Calu3 (cell line): Measurements from ENCODE around the gene SYNE3. TPM values are rescaled to one million over a fixed set of nuclear protein-coding genes. Genes with fewer than 3 reads are reported as not detected.
A peak's percentile ranks its signal among the peaks of the same experiment; 100 is the strongest.

Experiments used
- BruUV-seq: library from RNA; stranded (reverse); fragments of 400-500 nt; replicated peaks from 2 replicates; lab custom pipeline; 2021; lab: Mats Ljungman, UMichigan
- CTCF ChIA-PET: fragments of 300-600 bp; sonication (Branson Sonifier 250); formaldehyde crosslinking; loops from one replicate; lab custom pipeline; 2022; ENCODE audit warnings: antibody characterized with exemption; lab: Charles Lee
- DNase-seq: peaks from one replicate; pipeline ENCODE4 v3.0.0; 2022
- H3K27ac Mint-ChIP-seq: one replicate; pipeline ENCODE4 v1.8.0; 2022; ENCODE audit warnings: mixed read lengths; ENCODE audit not compliant: unreplicated experiment
- H3K27me3 Mint-ChIP-seq: one replicate; pipeline ENCODE4 v1.8.0; 2022; ENCODE audit warnings: mixed read lengths; ENCODE audit not compliant: unreplicated experiment
- H3K36me3 Mint-ChIP-seq: one replicate; pipeline ENCODE4 v1.8.0; 2022; ENCODE audit warnings: mild to moderate bottlenecking, moderate library complexity, mixed read lengths; ENCODE audit not compliant: insufficient read depth, unreplicated experiment
- H3K4me1 Mint-ChIP-seq: one replicate; pipeline ENCODE4 v1.8.0; 2022; ENCODE audit warnings: mild to moderate bottlenecking, low read depth, mixed read lengths; ENCODE audit not compliant: unreplicated experiment
- H3K4me3 Mint-ChIP-seq: one replicate; pipeline ENCODE4 v1.8.0; 2022; ENCODE audit warnings: mild to moderate bottlenecking, low read depth, moderate library complexity, mixed read lengths; ENCODE audit not compliant: unreplicated experiment
- H3K9me3 Mint-ChIP-seq: one replicate; pipeline ENCODE4 v1.8.0; 2022; ENCODE audit warnings: low read depth, mixed read lengths; ENCODE audit not compliant: unreplicated experiment
- CTCF ChIP-seq: fragments of 200-600 bp; IDR thresholded peaks from one replicate; pipeline ENCODE4 v1.8.0; 2022; ENCODE audit warnings: antibody characterized with exemption; ENCODE audit not compliant: unreplicated experiment
- intact Hi-C: fragments of 100-400 bp; cut with micrococcal nuclease; formaldehyde crosslinking; loops from one replicate; pipeline ENCODE4 v1.10.0; 2022; ENCODE audit not compliant: unreplicated experiment
- total RNA-seq: library from RNA; stranded (reverse); gene quantifications from 2 replicates; pipeline ENCODE4 v1.2.3, GENCODE V29; 2022

The SYNE3 gene
- total RNA-seq, 1 experiment from 2014 or later: 0.97 TPM

GRCh38 chr14:95536036-95536593 lies 19.7 kb upstream of the SYNE3 start:
- H3K9me3 Mint-ChIP-seq: no peaks in the 10 kb centered on the region
- no peak for DNase-seq
- H3K4me1 Mint-ChIP-seq: peaks cover 39% of the 10 kb centered on the region
- no TSS peak for BruUV-seq
- H3K36me3 Mint-ChIP-seq: peaks cover 50% of the 10 kb centered on the region
- no peak for TF ChIP-seq CTCF
- peak overlapping the region; percentile 82 for H3K4me3 Mint-ChIP-seq
- H3K27me3 Mint-ChIP-seq: no peaks in the 10 kb centered on the region
- H3K27ac Mint-ChIP-seq: peak overlapping the region; percentile 73
- intact Hi-C loops: loop anchor here (10.0 kb wide), 1 partner anchor 381 kb away; the partner anchor contains the start of gene DICER1
- CTCF ChIA-PET: no interaction called here

GRCh38 chr14:95535226-95536021 lies 19.0 kb upstream of the SYNE3 start:
- H3K27me3 Mint-ChIP-seq: no peaks in the 10 kb centered on the region
- no peak for TF ChIP-seq CTCF

GRCh38 chr14:95534299-95535225 lies 18.1 kb upstream of the SYNE3 start, which contains the start of gene GLRX5:
Gene GLRX5 (plus strand): TSS chr14:95535050. CDS start chr14:95535090, 40 bp downstream.
- H3K27ac Mint-ChIP-seq: peak within 1 kb of the TSS; percentile 97
- BruUV-seq: no TSS peak
- DNase-seq: peak; percentile 97
- CTCF ChIA-PET: interaction anchor here (3.0 kb wide), 1 partner anchor 92 kb away, joined by 12 read pairs; no protein-coding TSS in a partner anchor
- peaks cover 53% of the 10 kb centered on the region for H3K4me1 Mint-ChIP-seq
- TF ChIP-seq CTCF: no peak
- H3K27me3 Mint-ChIP-seq: no peaks in the 10 kb centered on the region
- peak within 1 kb of the TSS; percentile 82 for H3K4me3 Mint-ChIP-seq
- intact Hi-C loops: loop anchor here (10.0 kb wide), 1 partner anchor 380 kb away; the partner anchor contains the start of gene DICER1
- H3K36me3 Mint-ChIP-seq: peaks cover 57% of the 10 kb centered on the region
- H3K9me3 Mint-ChIP-seq: no peaks in the 10 kb centered on the region

More at GRCh38 chr14:95535226-95536021, 19.0 kb upstream of the SYNE3 start:
- peak overlapping the region; percentile 82 for H3K4me3 Mint-ChIP-seq
- H3K4me1 Mint-ChIP-seq: peaks cover 46% of the 10 kb centered on the region
- no TSS peak for BruUV-seq
- no peak for DNase-seq
- CTCF ChIA-PET: interaction anchor here (3.0 kb wide), 1 partner anchor 93 kb away, joined by 12 read pairs; no protein-coding TSS in a partner anchor
- no peaks in the 10 kb centered on the region for H3K9me3 Mint-ChIP-seq
- peak overlapping the region; percentile 73 for H3K27ac Mint-ChIP-seq
- H3K36me3 Mint-ChIP-seq: peaks cover 57% of the 10 kb centered on the region
- intact Hi-C loops: loop anchor here (10.0 kb wide), 1 partner anchor 381 kb away; the partner anchor contains the start of gene DICER1

GRCh38 chr14:95533822-95534221 lies 17.4 kb upstream of the SYNE3 start:
- Mint-ChIP-seq H3K36me3 (peaks cover 57% of the 10 kb centered on the region), H3K27me3 (no peaks in the 10 kb centered on the region), H3K4me1 (peaks cover 53% of the 10 kb centered on the region), H3K9me3 (no peaks in the 10 kb centered on the region), H3K4me3 (peak overlapping the region; percentile 82), H3K27ac (peak overlapping the region; percentile 97)
- no peak for TF ChIP-seq CTCF
- CTCF ChIA-PET: interaction anchor here (3.0 kb wide), 1 partner anchor 91 kb away, joined by 12 read pairs; no protein-coding TSS in a partner anchor
- TSS peak; percentile 74 for BruUV-seq
- intact Hi-C loops: loop anchor here (10.0 kb wide), 1 partner anchor 379 kb away; the partner anchor contains the start of gene DICER1
- DNase-seq: no peak
